ENCODE results near the gene KDM4C. TPM values are rescaled to one million over a fixed set of nuclear protein-coding genes. Genes with fewer than 3 reads are reported as not detected.

Gene KDM4C
- total RNA-seq, 1 experiment from 2014 or later: 16.8 TPM

DNA sequence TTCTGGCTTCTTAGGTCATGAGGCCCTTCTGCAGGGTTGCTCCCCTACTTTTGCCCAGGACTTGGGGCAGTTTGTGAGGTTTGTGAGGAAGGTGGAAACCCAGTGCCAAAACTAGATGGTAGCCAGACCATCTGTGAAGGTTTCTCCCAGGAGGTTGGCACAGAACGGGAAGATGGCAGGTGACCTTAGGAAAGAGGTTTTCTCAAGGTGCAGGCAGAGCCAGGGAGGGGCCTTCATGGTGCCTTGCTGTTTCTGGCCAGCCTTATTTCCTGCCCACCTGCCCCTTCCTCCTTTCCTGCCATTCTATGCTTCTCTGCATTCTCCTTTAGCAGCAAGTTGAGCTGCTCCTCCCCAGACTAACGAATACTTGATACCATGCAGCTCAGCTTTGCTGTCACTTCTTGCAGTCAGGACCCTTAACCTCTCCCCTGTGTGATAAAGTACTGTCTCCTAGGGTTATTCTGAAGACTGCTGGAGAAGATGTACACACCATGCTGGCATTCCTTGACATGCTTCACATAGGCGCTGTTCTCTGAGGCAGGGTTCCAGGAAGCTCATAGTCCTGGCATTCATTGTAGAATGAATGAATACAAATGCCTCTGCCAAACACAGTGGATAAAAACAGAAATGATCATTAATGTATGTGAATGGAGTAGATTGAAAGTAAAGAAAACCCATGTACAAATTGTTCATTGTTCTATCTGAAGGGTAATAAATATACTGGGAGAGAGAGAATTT is 154.3 kb downstream of the KDM4C start:
- Histone ChIP-seq H3K27ac (ENCODE audit: low read depth, low read length) (no peak overlapping the region), H2AFZ (ENCODE audit: low read depth, low read length, poor library complexity, severe bottlenecking) (no peak overlapping the region), H3K27me3 (ENCODE audit: insufficient read depth, low read length) (no peaks in the 10 kb centered on the region), H3K36me3 (ENCODE audit: control insufficient read depth in 1 of 2, insufficient read depth in 2 of 2, low read length in 2 of 2) (no peaks in the 10 kb centered on the region), H3K79me2 (ENCODE audit: insufficient read depth, low read length) (no peaks in the 10 kb centered on the region), H3K4me1 (ENCODE audit: control insufficient read depth in 1 of 2, insufficient read depth in 2 of 2, low read length in 2 of 2) (no peaks in the 10 kb centered on the region), H3K9me3 (ENCODE audit: control insufficient read depth in 1 of 2, insufficient read depth in 1 of 2, low read depth in 1 of 2, low read length in 2 of 2) (no peaks in the 10 kb centered on the region), H3K9ac (ENCODE audit: low read length) (no peak overlapping the region), H3K4me2 (ENCODE audit: low read length) (no peak overlapping the region), H3K4me3 (replicated peaks in 1 of 2; ENCODE audit: low read depth in 1 of 2, low read length in 2 of 2) (no peak overlapping the region), H4K20me1 (ENCODE audit: insufficient read depth) (no peaks in the 10 kb centered on the region), H3K9me2 (ENCODE audit: insufficient read depth) (no peaks in the 10 kb centered on the region)
- CTCF ChIA-PET: no interaction called here
- POLR2A ChIA-PET: interaction anchor here (0.6 kb wide), 1 partner anchor 76 kb away, joined by 4 read pairs; no protein-coding TSS in a partner anchor
- ATAC-seq: no peak
- BruUV-seq (replicated peaks): no TSS peak
- no peak for DNase-seq (ENCODE audit: low read depth, low spot score)
- TF ChIP-seq CEBPB (IDR thresholded peaks at IDR 0.05; ENCODE audit: low read depth) (no peak), ELF1 (IDR thresholded peaks at IDR 0.05; ENCODE audit: borderline replicate concordance, low read depth) (no peak), FOSL1 (IDR thresholded peaks at IDR 0.05; ENCODE audit: low read depth) (no peak), EZH2phosphoT487 (IDR thresholded peaks at IDR 0.05; ENCODE audit: borderline replicate concordance) (no peak), SP1 (IDR thresholded peaks at IDR 0.05; ENCODE audit: low read depth) (no peak), YY1 (IDR thresholded peaks at IDR 0.05; ENCODE audit: extremely low read depth, insufficient replicate concordance, low read depth, low read length) (no peak), EZH2 (IDR thresholded peaks at IDR 0.05) (no peak), POLR2AphosphoS5 (IDR thresholded peaks at IDR 0.05; ENCODE audit: low read depth, low read length) (no peak), ZNF274 (IDR thresholded peaks at IDR 0.05; ENCODE audit: low read depth, low read length) (no peak), RAD21 (IDR thresholded peaks at IDR 0.05; ENCODE audit: low read depth) (no peak), CBX3 (IDR thresholded peaks at IDR 0.05; ENCODE audit: low read depth) (no peak), SRF (IDR thresholded peaks at IDR 0.05; ENCODE audit: low read depth) (no peak), SIN3A (IDR thresholded peaks at IDR 0.05; ENCODE audit: low read depth) (no peak), ZFX (IDR thresholded peaks at IDR 0.05) (no peak), JUND (IDR thresholded peaks at IDR 0.05) (no peak)
- TF ChIP-seq, protein P1, sequence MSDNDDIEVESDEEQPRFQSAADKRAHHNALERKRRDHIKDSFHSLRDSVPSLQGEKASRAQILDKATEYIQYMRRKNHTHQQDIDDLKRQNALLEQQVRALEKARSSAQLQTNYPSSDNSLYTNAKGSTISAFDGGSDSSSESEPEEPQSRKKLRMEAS (IDR thresholded peaks at IDR 0.05): no peak
- TF ChIP-seq, protein P2, sequence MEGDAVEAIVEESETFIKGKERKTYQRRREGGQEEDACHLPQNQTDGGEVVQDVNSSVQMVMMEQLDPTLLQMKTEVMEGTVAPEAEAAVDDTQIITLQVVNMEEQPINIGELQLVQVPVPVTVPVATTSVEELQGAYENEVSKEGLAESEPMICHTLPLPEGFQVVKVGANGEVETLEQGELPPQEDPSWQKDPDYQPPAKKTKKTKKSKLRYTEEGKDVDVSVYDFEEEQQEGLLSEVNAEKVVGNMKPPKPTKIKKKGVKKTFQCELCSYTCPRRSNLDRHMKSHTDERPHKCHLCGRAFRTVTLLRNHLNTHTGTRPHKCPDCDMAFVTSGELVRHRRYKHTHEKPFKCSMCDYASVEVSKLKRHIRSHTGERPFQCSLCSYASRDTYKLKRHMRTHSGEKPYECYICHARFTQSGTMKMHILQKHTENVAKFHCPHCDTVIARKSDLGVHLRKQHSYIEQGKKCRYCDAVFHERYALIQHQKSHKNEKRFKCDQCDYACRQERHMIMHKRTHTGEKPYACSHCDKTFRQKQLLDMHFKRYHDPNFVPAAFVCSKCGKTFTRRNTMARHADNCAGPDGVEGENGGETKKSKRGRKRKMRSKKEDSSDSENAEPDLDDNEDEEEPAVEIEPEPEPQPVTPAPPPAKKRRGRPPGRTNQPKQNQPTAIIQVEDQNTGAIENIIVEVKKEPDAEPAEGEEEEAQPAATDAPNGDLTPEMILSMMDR (IDR thresholded peaks at IDR 0.05 in 2 of 3, conservative IDR thresholded peaks at IDR 0.05 in 1 of 3; ENCODE audit: borderline replicate concordance in 1 of 3, insufficient read depth in 1 of 3, low read depth in 2 of 3, low read length in 2 of 3): no peak
- TF ChIP-seq, protein P3, sequence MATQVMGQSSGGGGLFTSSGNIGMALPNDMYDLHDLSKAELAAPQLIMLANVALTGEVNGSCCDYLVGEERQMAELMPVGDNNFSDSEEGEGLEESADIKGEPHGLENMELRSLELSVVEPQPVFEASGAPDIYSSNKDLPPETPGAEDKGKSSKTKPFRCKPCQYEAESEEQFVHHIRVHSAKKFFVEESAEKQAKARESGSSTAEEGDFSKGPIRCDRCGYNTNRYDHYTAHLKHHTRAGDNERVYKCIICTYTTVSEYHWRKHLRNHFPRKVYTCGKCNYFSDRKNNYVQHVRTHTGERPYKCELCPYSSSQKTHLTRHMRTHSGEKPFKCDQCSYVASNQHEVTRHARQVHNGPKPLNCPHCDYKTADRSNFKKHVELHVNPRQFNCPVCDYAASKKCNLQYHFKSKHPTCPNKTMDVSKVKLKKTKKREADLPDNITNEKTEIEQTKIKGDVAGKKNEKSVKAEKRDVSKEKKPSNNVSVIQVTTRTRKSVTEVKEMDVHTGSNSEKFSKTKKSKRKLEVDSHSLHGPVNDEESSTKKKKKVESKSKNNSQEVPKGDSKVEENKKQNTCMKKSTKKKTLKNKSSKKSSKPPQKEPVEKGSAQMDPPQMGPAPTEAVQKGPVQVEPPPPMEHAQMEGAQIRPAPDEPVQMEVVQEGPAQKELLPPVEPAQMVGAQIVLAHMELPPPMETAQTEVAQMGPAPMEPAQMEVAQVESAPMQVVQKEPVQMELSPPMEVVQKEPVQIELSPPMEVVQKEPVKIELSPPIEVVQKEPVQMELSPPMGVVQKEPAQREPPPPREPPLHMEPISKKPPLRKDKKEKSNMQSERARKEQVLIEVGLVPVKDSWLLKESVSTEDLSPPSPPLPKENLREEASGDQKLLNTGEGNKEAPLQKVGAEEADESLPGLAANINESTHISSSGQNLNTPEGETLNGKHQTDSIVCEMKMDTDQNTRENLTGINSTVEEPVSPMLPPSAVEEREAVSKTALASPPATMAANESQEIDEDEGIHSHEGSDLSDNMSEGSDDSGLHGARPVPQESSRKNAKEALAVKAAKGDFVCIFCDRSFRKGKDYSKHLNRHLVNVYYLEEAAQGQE (IDR thresholded peaks at IDR 0.05; ENCODE audit: low read depth): no peak
- intact Hi-C loops (cut with micrococcal nuclease): loop anchor here (5.0 kb wide), 2 partner anchors 140 to 265 kb away; no protein-coding TSS in a partner anchor
- RAD21 ChIA-PET (ENCODE audit: low non-redundant PET in 1 of 2, low total read pairs in 2 of 2, uncharacterized antibody in 2 of 2, unreplicated experiment in 2 of 2): no interaction called here
